ENCODE data around the gene KRT2. TPM values are rescaled to one million over a fixed set of nuclear protein-coding genes. Genes with fewer than 3 reads are reported as not detected.

KRT2 gene
- total and polyA plus RNA-seq, 8 donors: not detected

GRCh38 chr12:52644078-52644415 lies 8.0 kb downstream of the KRT2 start:
- TF ChIP-seq CTCF (IDR thresholded peaks at IDR 0.05) (no peak), EP300 (IDR thresholded peaks at IDR 0.05) (no peak), POLR2A (IDR thresholded peaks at IDR 0.05) (no peak), POLR2AphosphoS5 (IDR thresholded peaks at IDR 0.05) (no peak)
- Histone ChIP-seq H3K36me3 (no peaks in the 10 kb centered on the region), H3K27ac (no peak overlapping the region), H3K9me3 (no peaks in the 10 kb centered on the region), H3K4me1 (peaks cover 0 to 7% (median 0%) of the 10 kb centered on the region in 4 donors), H3K4me3 (no peak overlapping the region), H3K27me3 (peaks cover 0 to 21% (median 0%) of the 10 kb centered on the region in 3 donors)
- intact Hi-C loops (cut with DNase I; ENCODE audit: low total_unique reads): no loop called here
- no peak for DNase-seq
- 82 to 93% (median 88%) methylated on average over 6 of the region's 6 CpGs for WGBS, 5 donors

- TF ChIP-seq POLR2AphosphoS5 (IDR thresholded peaks at IDR 0.05): no peak
- TF ChIP-seq EP300 (IDR thresholded peaks at IDR 0.05): no peak
- TF ChIP-seq POLR2A (IDR thresholded peaks at IDR 0.05): no peak
- TF ChIP-seq CTCF (IDR thresholded peaks at IDR 0.05): no peak
- H3K4me1 ChIP-seq: peaks cover 0 to 7% (median 0%) of the 10 kb centered on the region in 4 donors
- H3K27ac ChIP-seq: no peak overlapping the region
- H3K36me3 ChIP-seq: no peaks in the 10 kb centered on the region
- intact Hi-C loops (cut with DNase I; ENCODE audit: low total_unique reads): no loop called here
- H3K9me3 ChIP-seq: no peaks in the 10 kb centered on the region
- no peak overlapping the region for H3K4me3 ChIP-seq
- DNase-seq: no peak
- WGBS, 5 donors: 80 to 93% (median 86%) methylated on average over 9 to 10 of the region's 10 CpGs
- peaks cover 0 to 21% (median 0%) of the 10 kb centered on the region in 3 donors for H3K27me3 ChIP-seq
These were observed 8.6 kb downstream of the KRT2 start for GRCh38 chr12:52643233-52644077.

- peaks cover 0 to 7% (median 0%) of the 10 kb centered on the region in 4 donors for H3K4me1 ChIP-seq
- no peak overlapping the region for H3K4me3 ChIP-seq
- no peak for DNase-seq
- intact Hi-C loops (cut with DNase I; ENCODE audit: low total_unique reads): no loop called here
- H3K9me3 ChIP-seq: no peaks in the 10 kb centered on the region
- no peak for TF ChIP-seq CTCF (IDR thresholded peaks at IDR 0.05)
- TF ChIP-seq POLR2A (IDR thresholded peaks at IDR 0.05): no peak
- no peak for TF ChIP-seq EP300 (IDR thresholded peaks at IDR 0.05)
- no peak for TF ChIP-seq POLR2AphosphoS5 (IDR thresholded peaks at IDR 0.05)
- no peak overlapping the region for H3K27ac ChIP-seq
- H3K27me3 ChIP-seq: peaks cover 0 to 21% (median 0%) of the 10 kb centered on the region in 3 donors
- no peaks in the 10 kb centered on the region for H3K36me3 ChIP-seq
- 67 to 81% (median 77%) methylated on average over 4 of the region's 4 CpGs for WGBS, 5 donors
These were observed 10.5 kb downstream of the KRT2 start for GRCh38 chr12:52641468-52641867.

- Histone ChIP-seq H3K4me1 (peaks cover 0 to 9% (median 0%) of the 10 kb centered on the region in 4 donors), H3K27ac (no peak overlapping the region), H3K36me3 (no peaks in the 10 kb centered on the region), H3K9me3 (no peaks in the 10 kb centered on the region), H3K27me3 (peaks cover 0 to 7% (median 0%) of the 10 kb centered on the region in 3 donors), H3K4me3 (no peak overlapping the region)
- no peak for TF ChIP-seq EP300 (IDR thresholded peaks at IDR 0.05)
- no peak for TF ChIP-seq POLR2A (IDR thresholded peaks at IDR 0.05)
- no peak for TF ChIP-seq POLR2AphosphoS5 (IDR thresholded peaks at IDR 0.05)
- TF ChIP-seq CTCF (IDR thresholded peaks at IDR 0.05): no peak
- WGBS, 5 donors: 58 to 82% (median 70%) methylated on average over 4 of the region's 4 CpGs
- DNase-seq: no peak
- intact Hi-C loops (cut with DNase I; ENCODE audit: low total_unique reads): no loop called here
These were observed 14.7 kb downstream of the KRT2 start for GRCh38 chr12:52637299-52637698.
